ENCODE measurements around the gene ALK.
"Not testable (repeated sequence)": the region's sequence is repeated elsewhere in the genome, so short reads cannot be mapped to it uniquely, and the experiment has no call there.

The ALK gene

DNA sequence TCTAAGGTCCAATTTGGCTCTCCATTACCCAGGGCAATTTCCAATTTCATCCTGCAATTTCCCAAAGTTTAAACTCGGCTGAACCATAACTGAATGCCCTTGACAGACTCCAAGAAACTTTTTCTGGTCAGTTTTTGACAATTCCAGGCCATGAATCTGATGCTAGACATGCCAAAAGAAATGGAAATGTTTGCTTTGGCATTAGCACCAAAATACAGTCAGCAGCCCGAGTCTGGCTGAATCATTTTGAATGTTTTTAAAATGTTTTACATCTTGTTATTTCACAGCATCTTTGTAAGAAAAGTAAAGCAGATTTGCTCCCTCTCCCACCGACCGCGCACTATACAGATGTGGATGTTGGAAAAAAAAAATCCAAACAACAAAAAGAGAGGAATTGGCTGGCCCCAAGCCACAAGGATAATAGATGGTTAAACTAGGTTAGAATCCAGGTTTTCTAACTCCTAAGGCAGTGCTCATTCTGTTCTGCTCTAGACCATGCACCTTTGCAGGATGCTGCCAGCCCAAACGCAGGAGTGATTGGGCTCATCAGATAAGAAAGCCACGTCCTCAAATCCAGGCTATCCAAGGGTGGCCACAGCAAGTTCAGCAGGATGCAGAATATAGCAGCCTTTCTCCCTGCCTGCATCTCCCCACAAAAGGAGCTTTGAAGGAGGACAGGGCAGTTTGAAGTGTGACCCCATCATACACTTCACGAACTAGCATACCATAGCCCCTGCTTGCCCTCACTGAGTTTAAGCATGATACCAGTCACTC lies 167.5 kb downstream of the ALK start:
- DNase-seq = no peak
- no peak overlapping the region for H3K27ac ChIP-seq (ENCODE audit: insufficient read depth, low read length, poor library complexity, severe bottlenecking)
- no peaks in the 10 kb centered on the region for H3K27me3 ChIP-seq (replicated peaks; ENCODE audit: control insufficient read depth, insufficient read depth, low read length, poor library complexity, severe bottlenecking)
- H3K4me3 ChIP-seq (ENCODE audit: insufficient read depth, low read depth, low read length, poor library complexity, severe bottlenecking) = no peak overlapping the region
- no peaks in the 10 kb centered on the region for H3K4me1 ChIP-seq (ENCODE audit: control insufficient read depth, insufficient read depth, low read length, poor library complexity, severe bottlenecking)
- no peaks in the 10 kb centered on the region for H3K9me3 ChIP-seq (ENCODE audit: control insufficient read depth, low read length)
- no peaks in the 10 kb centered on the region for H3K36me3 ChIP-seq (ENCODE audit: control insufficient read depth, insufficient read depth, low read length)

DNA sequence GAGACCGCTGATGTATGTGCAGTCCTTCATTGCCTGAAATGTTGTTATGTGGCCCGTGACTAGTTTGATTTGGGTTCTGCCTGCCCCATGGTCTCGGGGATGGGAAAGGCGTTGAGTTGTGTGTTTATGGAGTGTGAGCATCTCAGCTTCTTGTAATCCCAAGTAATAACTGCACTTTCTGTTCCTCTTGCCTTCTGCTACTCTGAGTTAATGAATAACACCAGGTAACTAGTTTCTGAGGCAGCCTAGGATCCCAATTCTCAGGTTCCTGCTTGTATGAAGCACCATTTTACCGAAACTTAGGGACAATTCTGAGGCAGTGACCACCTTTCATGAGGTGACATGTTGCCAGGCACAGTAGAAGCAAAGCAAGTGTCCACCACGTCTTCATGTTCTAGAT lies 170.0 kb downstream of the ALK start:
- H3K27me3 ChIP-seq (replicated peaks; ENCODE audit: control insufficient read depth, insufficient read depth, low read length, poor library complexity, severe bottlenecking) = no peaks in the 10 kb centered on the region
- H3K9me3 ChIP-seq (ENCODE audit: control insufficient read depth, low read length) = no peaks in the 10 kb centered on the region
- no peaks in the 10 kb centered on the region for H3K36me3 ChIP-seq (ENCODE audit: control insufficient read depth, insufficient read depth, low read length)
- H3K4me3 ChIP-seq (ENCODE audit: insufficient read depth, low read depth, low read length, poor library complexity, severe bottlenecking) = no peak overlapping the region
- no peaks in the 10 kb centered on the region for H3K4me1 ChIP-seq (ENCODE audit: control insufficient read depth, insufficient read depth, low read length, poor library complexity, severe bottlenecking)
- H3K27ac ChIP-seq (ENCODE audit: insufficient read depth, low read length, poor library complexity, severe bottlenecking) = no peak overlapping the region
- DNase-seq = no peak

GRCh38 chr2:29750463-29750862 lies 170.9 kb downstream of the ALK start:
- H3K4me3 ChIP-seq (ENCODE audit: insufficient read depth, low read depth, low read length, poor library complexity, severe bottlenecking); H3K27ac ChIP-seq (ENCODE audit: insufficient read depth, low read length, poor library complexity, severe bottlenecking); DNase-seq; H3K9me3 ChIP-seq (ENCODE audit: control insufficient read depth, low read length); H3K36me3 ChIP-seq (ENCODE audit: control insufficient read depth, insufficient read depth, low read length); H3K4me1 ChIP-seq (ENCODE audit: control insufficient read depth, insufficient read depth, low read length, poor library complexity, severe bottlenecking); H3K27me3 ChIP-seq (replicated peaks; ENCODE audit: control insufficient read depth, insufficient read depth, low read length, poor library complexity, severe bottlenecking): not testable (repeated sequence)

DNA sequence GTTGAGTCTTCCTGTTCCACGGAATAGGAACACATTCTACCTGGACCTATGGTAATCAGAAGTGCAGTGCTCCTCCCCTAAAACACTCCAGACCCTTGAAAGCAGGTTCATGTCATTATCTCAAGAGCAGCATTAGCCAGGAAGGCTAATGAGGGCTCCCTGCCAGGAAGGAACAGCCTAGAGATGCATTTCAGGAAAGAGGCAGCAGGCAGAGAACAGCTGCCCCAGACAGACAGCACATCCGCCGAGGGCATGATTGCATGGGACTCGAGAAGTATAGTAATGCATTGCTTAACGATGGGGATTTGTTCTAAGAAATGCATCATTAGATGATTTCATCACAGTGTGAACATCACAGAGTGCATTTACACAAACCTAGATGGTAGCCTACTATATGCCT lies 171.5 kb downstream of the ALK start:
- no peaks in the 10 kb centered on the region for H3K4me1 ChIP-seq (ENCODE audit: control insufficient read depth, insufficient read depth, low read length, poor library complexity, severe bottlenecking)
- no peak overlapping the region for H3K4me3 ChIP-seq (ENCODE audit: insufficient read depth, low read depth, low read length, poor library complexity, severe bottlenecking)
- no peaks in the 10 kb centered on the region for H3K9me3 ChIP-seq (ENCODE audit: control insufficient read depth, low read length)
- no peaks in the 10 kb centered on the region for H3K36me3 ChIP-seq (ENCODE audit: control insufficient read depth, insufficient read depth, low read length)
- H3K27ac ChIP-seq (ENCODE audit: insufficient read depth, low read length, poor library complexity, severe bottlenecking) = no peak overlapping the region
- DNase-seq = no peak
- H3K27me3 ChIP-seq (replicated peaks; ENCODE audit: control insufficient read depth, insufficient read depth, low read length, poor library complexity, severe bottlenecking) = no peaks in the 10 kb centered on the region

GRCh38 chr2:29749041-29749440 lies 172.3 kb downstream of the ALK start:
- no peaks in the 10 kb centered on the region for H3K4me1 ChIP-seq (ENCODE audit: control insufficient read depth, insufficient read depth, low read length, poor library complexity, severe bottlenecking)
- no peaks in the 10 kb centered on the region for H3K36me3 ChIP-seq (ENCODE audit: control insufficient read depth, insufficient read depth, low read length)
- no peaks in the 10 kb centered on the region for H3K27me3 ChIP-seq (replicated peaks; ENCODE audit: control insufficient read depth, insufficient read depth, low read length, poor library complexity, severe bottlenecking)
- no peak overlapping the region for H3K4me3 ChIP-seq (ENCODE audit: insufficient read depth, low read depth, low read length, poor library complexity, severe bottlenecking)
- no peaks in the 10 kb centered on the region for H3K9me3 ChIP-seq (ENCODE audit: control insufficient read depth, low read length)
- no peak overlapping the region for H3K27ac ChIP-seq (ENCODE audit: insufficient read depth, low read length, poor library complexity, severe bottlenecking)
- DNase-seq = no peak

- Histone ChIP-seq H3K36me3 (ENCODE audit: control insufficient read depth, insufficient read depth, low read length) (no peaks in the 10 kb centered on the region), H3K4me3 (ENCODE audit: insufficient read depth, low read depth, low read length, poor library complexity, severe bottlenecking) (no peak overlapping the region), H3K27me3 (replicated peaks; ENCODE audit: control insufficient read depth, insufficient read depth, low read length, poor library complexity, severe bottlenecking) (no peaks in the 10 kb centered on the region), H3K4me1 (ENCODE audit: control insufficient read depth, insufficient read depth, low read length, poor library complexity, severe bottlenecking) (no peaks in the 10 kb centered on the region), H3K9me3 (ENCODE audit: control insufficient read depth, low read length) (no peaks in the 10 kb centered on the region), H3K27ac (ENCODE audit: insufficient read depth, low read length, poor library complexity, severe bottlenecking) (no peak overlapping the region)
- no peak for DNase-seq
These were observed 173.5 kb downstream of the ALK start for GRCh38 chr2:29747786-29748470.

DNA sequence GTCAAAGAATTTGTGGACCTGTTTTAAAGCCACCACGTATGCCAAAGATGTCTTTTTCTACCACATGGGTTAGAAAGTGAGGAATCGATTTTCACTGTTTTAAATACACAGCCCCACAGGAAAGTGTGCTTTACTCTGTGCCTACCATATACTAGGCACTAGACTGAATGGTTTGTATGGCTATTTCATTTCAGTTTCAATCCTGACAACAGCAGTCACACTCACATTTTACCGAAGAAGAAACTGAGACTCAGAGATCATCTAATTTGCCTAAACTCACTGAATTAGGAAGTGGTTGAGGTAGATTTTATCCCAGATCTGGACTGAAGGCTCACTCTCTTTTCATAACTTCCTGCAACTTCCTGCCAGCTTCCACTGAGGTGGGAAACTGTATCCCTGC lies 176.4 kb downstream of the ALK start:
- no peaks in the 10 kb centered on the region for H3K4me1 ChIP-seq (ENCODE audit: control insufficient read depth, insufficient read depth, low read length, poor library complexity, severe bottlenecking)
- DNase-seq = no peak
- no peak overlapping the region for H3K27ac ChIP-seq (ENCODE audit: insufficient read depth, low read length, poor library complexity, severe bottlenecking)
- no peaks in the 10 kb centered on the region for H3K36me3 ChIP-seq (ENCODE audit: control insufficient read depth, insufficient read depth, low read length)
- no peaks in the 10 kb centered on the region for H3K27me3 ChIP-seq (replicated peaks; ENCODE audit: control insufficient read depth, insufficient read depth, low read length, poor library complexity, severe bottlenecking)
- no peaks in the 10 kb centered on the region for H3K9me3 ChIP-seq (ENCODE audit: control insufficient read depth, low read length)
- H3K4me3 ChIP-seq (ENCODE audit: insufficient read depth, low read depth, low read length, poor library complexity, severe bottlenecking) = no peak overlapping the region

- Histone ChIP-seq H3K9me3 (ENCODE audit: control insufficient read depth, low read length) (no peaks in the 10 kb centered on the region), H3K36me3 (ENCODE audit: control insufficient read depth, insufficient read depth, low read length) (no peaks in the 10 kb centered on the region), H3K27me3 (replicated peaks; ENCODE audit: control insufficient read depth, insufficient read depth, low read length, poor library complexity, severe bottlenecking) (no peaks in the 10 kb centered on the region), H3K4me3 (ENCODE audit: insufficient read depth, low read depth, low read length, poor library complexity, severe bottlenecking) (no peak overlapping the region), H3K27ac (ENCODE audit: insufficient read depth, low read length, poor library complexity, severe bottlenecking) (no peak overlapping the region), H3K4me1 (ENCODE audit: control insufficient read depth, insufficient read depth, low read length, poor library complexity, severe bottlenecking) (no peaks in the 10 kb centered on the region)
- DNase-seq = no peak
These were observed 177.9 kb downstream of the ALK start for GRCh38 chr2:29743516-29743915.

GRCh38 chr2:29742656-29743055 lies 178.7 kb downstream of the ALK start:
- Histone ChIP-seq H3K9me3 (ENCODE audit: control insufficient read depth, low read length) (no peaks in the 10 kb centered on the region), H3K4me3 (ENCODE audit: insufficient read depth, low read depth, low read length, poor library complexity, severe bottlenecking) (no peak overlapping the region), H3K27ac (ENCODE audit: insufficient read depth, low read length, poor library complexity, severe bottlenecking) (no peak overlapping the region), H3K27me3 (replicated peaks; ENCODE audit: control insufficient read depth, insufficient read depth, low read length, poor library complexity, severe bottlenecking) (no peaks in the 10 kb centered on the region), H3K36me3 (ENCODE audit: control insufficient read depth, insufficient read depth, low read length) (no peaks in the 10 kb centered on the region), H3K4me1 (ENCODE audit: control insufficient read depth, insufficient read depth, low read length, poor library complexity, severe bottlenecking) (no peaks in the 10 kb centered on the region)
- no peak for DNase-seq

DNA sequence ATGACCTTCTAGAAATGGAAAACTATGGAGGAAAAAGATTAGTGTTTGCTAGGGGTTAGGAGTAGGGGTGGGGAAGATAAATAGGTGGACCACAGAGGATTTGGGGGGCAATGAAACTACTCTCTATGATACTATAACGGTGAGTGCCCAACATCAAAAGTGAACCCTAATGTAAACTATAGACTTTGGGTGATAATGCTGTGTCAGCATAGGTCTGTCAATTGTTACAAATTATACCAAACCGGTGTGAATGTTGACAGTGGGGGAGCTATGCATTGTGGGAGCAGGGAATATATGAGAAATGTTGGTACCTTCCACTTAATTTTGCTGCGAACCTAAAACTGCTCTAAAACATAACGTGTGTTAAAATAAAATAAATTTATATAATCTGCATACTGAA lies 180.3 kb downstream of the ALK start:
- DNase-seq = no peak
- no peaks in the 10 kb centered on the region for H3K27me3 ChIP-seq (replicated peaks; ENCODE audit: control insufficient read depth, insufficient read depth, low read length, poor library complexity, severe bottlenecking)
- no peak overlapping the region for H3K27ac ChIP-seq (ENCODE audit: insufficient read depth, low read length, poor library complexity, severe bottlenecking)
- no peaks in the 10 kb centered on the region for H3K36me3 ChIP-seq (ENCODE audit: control insufficient read depth, insufficient read depth, low read length)
- no peaks in the 10 kb centered on the region for H3K9me3 ChIP-seq (ENCODE audit: control insufficient read depth, low read length)
- no peaks in the 10 kb centered on the region for H3K4me1 ChIP-seq (ENCODE audit: control insufficient read depth, insufficient read depth, low read length, poor library complexity, severe bottlenecking)
- H3K4me3 ChIP-seq (ENCODE audit: insufficient read depth, low read depth, low read length, poor library complexity, severe bottlenecking) = no peak overlapping the region

Measured in effector memory CD4-positive, alpha-beta T cell (primary cell).